GM20000 (cell line): ENCODE results near the gene DMC1.

Experiments
- DNase-seq: peaks from one replicate; pipeline ENCODE4 v3.0.0; 2012; ENCODE audit warnings: low spot score
- TF ChIP-seq, protein P1 (sequence below): IDR thresholded peaks from 2 replicates; pipeline ENCODE4 v1.5.1; 2012; ENCODE audit warnings: mild to moderate bottlenecking, control low read depth; ENCODE audit errors: extremely low read depth, missing control alignments

Gene DMC1

DNA sequence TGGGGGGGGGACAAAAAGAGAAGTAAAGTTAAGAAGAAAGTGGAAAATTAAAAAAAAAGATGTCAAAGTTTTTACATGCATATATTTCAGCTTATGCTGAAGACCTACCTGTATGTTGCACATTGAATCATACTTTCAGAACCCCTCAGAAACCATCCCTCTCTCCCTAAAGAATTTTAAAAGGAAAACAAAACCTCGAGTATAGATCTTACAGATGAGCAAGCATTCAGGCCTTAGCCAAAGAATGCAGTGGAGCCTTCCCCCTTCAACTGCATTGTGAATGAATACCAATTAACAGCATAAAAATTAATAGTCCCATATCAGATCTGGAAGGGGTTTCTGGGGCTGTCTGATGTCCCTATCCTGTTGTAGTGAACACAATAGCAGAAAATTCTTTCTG lies 85.7 kb downstream of the DMC1 start:
- TF ChIP-seq, protein P1, sequence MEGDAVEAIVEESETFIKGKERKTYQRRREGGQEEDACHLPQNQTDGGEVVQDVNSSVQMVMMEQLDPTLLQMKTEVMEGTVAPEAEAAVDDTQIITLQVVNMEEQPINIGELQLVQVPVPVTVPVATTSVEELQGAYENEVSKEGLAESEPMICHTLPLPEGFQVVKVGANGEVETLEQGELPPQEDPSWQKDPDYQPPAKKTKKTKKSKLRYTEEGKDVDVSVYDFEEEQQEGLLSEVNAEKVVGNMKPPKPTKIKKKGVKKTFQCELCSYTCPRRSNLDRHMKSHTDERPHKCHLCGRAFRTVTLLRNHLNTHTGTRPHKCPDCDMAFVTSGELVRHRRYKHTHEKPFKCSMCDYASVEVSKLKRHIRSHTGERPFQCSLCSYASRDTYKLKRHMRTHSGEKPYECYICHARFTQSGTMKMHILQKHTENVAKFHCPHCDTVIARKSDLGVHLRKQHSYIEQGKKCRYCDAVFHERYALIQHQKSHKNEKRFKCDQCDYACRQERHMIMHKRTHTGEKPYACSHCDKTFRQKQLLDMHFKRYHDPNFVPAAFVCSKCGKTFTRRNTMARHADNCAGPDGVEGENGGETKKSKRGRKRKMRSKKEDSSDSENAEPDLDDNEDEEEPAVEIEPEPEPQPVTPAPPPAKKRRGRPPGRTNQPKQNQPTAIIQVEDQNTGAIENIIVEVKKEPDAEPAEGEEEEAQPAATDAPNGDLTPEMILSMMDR = no peak
- no peak for DNase-seq

DNA sequence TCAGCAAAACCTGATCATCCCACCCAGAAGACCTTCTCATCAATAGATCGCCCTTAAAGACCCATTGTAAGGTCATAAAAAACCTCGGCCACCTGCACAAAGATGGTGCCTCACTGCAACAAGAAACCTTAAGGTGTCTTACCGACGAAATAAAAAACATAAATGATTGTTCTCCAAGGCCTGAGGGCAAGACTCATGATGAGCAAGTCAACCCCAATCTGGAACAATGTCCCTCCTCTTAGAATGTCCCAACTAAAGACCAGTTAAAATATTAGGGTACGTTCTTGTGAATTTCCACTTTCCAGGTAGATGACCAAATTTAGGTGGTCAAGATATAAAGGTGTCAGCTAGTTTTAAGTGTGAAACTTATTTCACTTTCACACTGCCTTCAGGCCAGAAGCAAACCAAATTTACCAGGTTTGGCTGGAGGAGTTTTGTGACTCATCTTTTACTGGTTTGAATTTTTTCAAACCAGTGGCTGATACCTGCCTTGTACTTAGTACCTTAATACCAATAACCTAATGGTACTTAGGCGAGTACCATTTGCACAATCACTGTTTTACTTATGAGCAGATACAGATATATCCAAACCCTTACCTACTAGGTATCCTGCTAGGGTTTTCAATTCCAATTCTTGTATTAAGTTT lies 87.2 kb downstream of the DMC1 start:
- TF ChIP-seq, protein P1 = no peak
- DNase-seq = no peak

DNA sequence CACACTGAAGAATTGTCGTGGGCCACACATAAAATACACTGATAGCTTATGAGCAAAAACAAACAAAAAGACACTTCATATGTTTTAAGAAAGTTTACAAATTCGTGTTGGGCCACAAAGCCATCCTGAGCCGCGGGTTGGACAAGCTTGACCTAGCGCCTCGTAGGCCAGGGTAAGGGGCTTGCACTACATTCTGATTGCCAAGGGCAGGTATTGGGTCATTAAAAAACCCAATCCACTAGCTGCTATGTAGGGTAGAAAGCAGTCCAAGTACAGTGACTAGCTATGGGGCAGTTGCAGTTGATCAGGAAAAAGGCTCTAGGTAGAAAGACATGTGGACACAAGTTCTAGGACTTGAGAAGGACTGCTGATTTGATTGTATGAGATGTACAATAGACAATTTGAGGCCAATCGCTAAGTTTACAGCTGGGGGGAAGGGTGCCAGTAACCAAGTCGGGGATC lies 88.1 kb downstream of the DMC1 start:
- TF ChIP-seq, protein P1 = no peak
- no peak for DNase-seq

DNA sequence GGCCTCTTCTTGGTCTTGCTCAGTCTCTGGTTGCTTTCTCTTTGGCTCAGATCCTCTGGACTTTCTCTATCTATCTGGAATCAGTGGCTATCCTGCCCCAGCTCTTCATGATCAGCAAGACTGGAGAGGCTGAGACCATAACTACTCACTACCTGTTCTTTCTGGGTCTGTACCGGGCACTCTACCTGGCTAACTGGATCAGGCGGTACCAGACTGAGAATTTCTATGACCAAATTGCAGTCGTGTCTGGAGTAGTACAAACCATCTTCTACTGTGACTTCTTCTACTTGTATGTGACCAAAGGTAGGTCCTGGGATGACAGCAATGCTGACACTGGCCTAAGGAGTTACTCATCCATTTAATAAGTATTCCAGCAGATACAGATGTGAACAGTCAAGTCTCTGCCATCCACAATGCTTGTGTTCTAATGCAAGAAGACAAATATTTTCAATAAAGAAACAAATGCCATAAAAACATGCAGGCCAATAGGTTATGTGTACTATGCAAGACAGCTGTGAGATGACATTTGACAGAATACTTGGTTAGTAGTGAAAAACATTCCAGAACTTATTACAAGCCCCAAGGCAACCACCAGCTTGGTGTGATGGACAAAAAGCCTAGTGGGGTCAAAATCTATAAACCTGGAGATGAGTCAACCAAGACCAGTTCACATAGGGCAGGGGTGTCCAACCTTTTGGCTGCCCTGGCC lies 88.7 kb downstream of the DMC1 start:
- TF ChIP-seq, protein P1 = no peak
- no peak for DNase-seq

DNA sequence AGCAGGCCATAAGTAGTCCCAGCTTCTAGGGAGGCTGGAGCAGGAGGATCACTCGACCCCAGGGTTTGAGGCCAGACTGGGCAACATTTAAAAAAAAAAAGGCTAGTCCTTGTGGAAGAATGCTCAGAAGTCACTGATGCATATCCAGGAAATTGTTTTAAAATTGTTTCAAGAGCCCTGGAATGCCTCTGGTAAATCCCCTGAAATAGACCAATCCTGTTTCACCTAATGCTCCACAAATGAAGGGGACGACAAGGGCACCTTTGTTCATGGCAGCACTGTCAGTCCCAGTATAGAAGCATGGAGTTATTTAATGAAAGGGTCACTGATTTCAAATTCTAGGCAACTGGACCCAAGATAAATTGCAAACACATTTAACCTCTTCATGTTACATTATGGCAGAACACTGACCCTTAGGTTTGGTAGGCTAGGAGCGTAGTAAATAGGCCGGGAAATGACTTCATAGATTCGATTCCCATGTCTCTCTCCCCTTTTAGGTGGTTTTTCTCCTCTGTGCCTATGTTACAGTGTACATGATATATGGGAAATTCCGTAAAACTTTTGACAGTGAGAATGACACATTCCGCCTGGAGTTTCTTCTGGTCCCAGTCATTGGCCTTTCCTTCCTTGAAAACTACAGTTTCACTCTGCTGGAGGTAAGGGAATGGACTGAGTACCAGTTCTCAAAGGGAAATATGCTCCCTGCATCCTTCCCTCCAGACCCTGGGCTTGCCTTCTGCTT lies 90.7 kb downstream of the DMC1 start:
- TF ChIP-seq, protein P1 = no peak
- DNase-seq = no peak

DNA sequence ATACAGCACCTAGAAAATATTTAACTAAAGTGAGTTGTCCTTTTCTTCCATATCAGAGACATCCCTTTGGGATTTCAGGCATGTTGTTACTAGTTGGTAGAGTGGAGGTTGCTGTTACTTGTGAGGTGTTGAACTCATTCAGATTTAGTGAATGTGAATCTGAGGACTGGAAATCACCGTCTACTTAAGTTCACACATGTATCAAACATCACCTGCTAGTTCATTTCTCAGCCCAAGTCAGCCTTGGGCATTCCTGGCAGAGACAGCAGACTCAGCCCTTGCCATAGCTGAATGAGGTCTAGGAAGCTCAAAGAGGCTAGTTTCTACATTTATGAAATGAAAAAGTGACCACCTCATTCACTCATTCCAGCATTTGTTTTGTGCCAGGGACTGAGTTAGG lies 92.4 kb downstream of the DMC1 start:
- TF ChIP-seq, protein P1 = no peak
- DNase-seq = no peak

DNA sequence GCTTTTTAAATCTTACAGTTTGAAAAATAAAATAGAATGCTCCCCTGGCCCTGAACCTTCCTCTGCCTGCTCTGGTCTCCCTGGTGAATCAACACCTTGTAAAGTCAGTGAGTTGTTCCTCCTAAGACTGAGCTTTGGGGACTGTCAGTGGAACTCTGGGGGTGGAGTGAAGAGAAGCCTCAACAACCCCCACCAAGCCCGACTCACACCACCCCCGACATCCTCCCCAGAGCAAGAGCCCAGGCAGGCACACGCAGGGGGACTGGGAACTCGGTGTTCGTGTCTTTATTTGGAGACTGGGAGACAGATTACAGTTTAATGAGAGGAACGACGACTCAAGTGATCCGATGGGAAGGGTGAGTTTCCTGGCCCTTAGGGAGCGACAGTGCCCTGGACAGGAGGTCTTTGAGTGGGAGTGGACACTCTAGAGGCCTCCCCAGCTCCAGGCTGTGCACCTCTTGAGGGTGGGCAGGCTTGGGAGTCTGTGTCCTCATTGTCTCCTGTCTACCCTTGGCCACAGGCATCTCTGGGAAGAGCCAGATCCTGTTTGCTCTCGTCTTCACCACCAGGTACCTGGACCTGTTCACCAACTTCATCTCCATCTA lies 95.9 kb downstream of the DMC1 start:
- TF ChIP-seq, protein P1 = no peak
- no peak for DNase-seq
